Measurements from ENCODE around the gene KDM4B.
"Not testable (repeated sequence)": the region's sequence is repeated elsewhere in the genome, so short reads cannot be mapped to it uniquely, and the experiment has no call there.

DNA sequence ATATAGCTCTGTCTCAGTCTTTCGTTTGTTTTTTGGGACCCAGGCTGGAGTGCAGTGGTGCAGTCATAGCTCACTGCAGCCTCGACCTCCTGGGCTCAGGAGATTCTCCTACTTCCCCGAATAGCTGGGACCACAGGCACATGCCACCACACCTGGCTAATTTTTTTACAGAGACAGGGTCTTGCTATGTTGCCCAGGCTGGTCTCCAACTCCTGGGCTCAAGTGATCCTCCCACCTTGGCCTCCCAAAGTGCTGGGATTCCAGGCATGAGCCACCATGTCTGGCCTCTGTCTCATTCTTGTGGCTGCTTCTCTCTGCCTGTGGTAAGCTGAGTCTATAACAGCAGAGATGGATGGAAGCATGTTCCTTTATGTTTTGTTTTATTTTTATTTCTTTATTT is 226.7 kb downstream of the KDM4B start:
- TF ChIP-seq, protein P1, sequence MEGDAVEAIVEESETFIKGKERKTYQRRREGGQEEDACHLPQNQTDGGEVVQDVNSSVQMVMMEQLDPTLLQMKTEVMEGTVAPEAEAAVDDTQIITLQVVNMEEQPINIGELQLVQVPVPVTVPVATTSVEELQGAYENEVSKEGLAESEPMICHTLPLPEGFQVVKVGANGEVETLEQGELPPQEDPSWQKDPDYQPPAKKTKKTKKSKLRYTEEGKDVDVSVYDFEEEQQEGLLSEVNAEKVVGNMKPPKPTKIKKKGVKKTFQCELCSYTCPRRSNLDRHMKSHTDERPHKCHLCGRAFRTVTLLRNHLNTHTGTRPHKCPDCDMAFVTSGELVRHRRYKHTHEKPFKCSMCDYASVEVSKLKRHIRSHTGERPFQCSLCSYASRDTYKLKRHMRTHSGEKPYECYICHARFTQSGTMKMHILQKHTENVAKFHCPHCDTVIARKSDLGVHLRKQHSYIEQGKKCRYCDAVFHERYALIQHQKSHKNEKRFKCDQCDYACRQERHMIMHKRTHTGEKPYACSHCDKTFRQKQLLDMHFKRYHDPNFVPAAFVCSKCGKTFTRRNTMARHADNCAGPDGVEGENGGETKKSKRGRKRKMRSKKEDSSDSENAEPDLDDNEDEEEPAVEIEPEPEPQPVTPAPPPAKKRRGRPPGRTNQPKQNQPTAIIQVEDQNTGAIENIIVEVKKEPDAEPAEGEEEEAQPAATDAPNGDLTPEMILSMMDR (IDR thresholded peaks at IDR 0.05; ENCODE audit: low read depth, low read length, poor library complexity, severe bottlenecking): not testable (repeated sequence)
- TF ChIP-seq EZH2phosphoT487 (IDR thresholded peaks at IDR 0.05; ENCODE audit: borderline replicate concordance, low read length): not testable (repeated sequence)
